ENCODE results near the gene SLC26A1.
"Not testable (repeated sequence)": the region's sequence is repeated elsewhere in the genome, so short reads cannot be mapped to it uniquely, and the experiment has no call there.

Gene SLC26A1

DNA sequence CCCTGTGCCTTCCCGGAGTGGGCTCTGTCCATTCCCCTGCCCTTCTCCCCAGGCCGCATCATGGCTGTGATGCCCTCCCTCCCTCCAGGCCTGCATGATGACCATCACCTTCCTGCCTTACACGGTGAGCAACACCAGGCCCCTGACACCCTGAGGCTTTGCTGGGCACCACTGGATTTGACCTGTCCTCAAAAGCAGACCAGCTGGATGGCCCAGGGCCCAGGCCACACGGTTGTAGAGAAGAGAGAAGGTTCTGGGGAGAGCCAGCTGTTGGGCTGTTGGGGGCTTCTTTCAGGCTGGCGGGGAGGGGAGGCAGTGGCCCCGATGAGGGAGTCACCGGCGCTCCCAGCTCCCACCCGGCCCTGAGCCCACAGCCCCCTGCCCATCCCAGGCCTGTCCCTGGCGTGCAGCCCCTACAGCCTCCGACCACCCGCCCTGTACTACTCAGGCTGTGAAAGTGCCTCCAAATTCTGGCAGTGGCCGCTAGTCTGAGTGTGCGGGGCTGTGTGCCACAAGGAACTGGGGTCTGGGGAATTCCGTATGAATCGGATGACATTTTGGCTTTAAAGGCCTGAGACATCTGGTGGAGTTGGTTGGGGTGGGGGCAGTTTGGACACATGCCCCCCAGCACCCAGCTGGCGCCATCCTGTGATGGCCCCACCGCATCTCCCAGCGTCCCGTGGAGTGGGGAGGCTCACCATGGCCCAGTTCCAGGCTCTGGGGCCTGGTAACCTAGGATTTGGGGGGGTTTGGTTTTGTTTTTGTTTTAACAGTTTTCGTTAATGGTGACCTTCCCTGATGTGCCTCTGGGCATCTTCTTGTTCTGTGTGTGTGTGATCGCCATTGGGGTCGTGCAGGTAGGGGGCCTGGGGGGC lies 41.4 kb downstream of the SLC26A1 start:
- FAIRE-seq, result no peak

- no peak for FAIRE-seq
These were observed 42.0 kb downstream of the SLC26A1 start for GRCh38 chr4:951186-951585.

DNA sequence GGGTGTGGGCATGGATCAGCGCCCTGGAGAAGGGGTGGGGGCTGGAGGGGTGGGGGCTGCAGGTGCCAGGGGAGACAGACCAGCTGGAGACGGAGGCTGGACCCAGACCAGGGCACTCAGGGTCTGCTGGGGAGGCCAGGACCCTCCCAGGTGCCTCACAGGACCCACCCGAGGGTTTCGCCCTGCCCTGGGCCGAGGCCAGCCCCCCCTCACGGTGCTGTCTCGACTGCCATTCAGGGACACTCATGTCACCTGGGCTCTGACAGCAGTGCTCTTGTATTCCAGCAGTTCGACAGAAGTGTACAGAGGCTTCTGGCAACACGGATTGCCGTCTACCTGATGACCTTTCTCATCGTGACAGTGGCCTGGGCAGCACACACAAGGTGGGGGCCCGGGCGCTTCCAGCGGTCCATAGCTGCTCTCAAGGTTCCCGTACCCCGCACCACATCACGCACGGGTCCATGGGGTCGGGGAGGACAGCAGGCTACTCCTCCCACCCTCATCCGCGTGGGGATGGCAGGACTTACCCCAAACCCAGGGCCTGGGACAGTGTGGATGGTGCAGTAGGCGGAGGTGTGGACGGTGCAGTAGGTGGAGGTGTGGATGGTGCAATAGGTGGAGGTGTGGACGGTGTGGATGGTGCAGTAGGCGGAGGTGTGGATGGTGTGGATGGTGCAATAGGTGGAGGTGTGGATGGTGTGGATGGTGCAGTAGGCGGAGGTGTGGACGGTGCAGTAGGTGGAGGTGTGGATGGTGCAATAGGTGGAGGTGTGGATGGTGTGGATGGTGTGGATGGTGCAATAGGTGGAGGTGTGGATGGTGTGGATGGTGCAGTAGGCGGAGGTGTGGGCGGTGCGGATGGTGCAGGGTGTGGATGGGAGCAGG lies 42.8 kb downstream of the SLC26A1 start:
- no peak for FAIRE-seq

DNA sequence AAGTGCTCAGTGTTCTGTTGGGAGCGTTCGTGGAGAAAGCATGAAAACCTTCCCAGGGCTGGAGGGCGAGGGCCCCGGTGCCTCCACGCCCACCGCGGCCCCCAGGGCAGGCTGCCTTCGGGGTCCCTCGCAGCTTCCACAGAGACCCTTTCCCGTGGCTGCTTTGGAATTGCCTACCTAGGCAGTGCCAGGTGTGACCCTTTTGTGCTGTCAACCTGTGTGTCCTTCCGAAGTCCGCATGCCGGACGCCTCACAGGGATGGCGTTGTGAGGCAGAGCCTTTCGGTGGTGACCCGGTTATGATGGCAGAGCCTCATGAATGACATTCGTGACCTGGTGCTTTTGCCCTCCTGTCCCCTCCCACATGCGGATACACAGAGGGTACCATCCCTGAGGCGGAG lies 43.5 kb downstream of the SLC26A1 start:
- FAIRE-seq, result no peak

- FAIRE-seq, result no peak
These were observed 44.3 kb downstream of the SLC26A1 start for GRCh38 chr4:948936-949300.

DNA sequence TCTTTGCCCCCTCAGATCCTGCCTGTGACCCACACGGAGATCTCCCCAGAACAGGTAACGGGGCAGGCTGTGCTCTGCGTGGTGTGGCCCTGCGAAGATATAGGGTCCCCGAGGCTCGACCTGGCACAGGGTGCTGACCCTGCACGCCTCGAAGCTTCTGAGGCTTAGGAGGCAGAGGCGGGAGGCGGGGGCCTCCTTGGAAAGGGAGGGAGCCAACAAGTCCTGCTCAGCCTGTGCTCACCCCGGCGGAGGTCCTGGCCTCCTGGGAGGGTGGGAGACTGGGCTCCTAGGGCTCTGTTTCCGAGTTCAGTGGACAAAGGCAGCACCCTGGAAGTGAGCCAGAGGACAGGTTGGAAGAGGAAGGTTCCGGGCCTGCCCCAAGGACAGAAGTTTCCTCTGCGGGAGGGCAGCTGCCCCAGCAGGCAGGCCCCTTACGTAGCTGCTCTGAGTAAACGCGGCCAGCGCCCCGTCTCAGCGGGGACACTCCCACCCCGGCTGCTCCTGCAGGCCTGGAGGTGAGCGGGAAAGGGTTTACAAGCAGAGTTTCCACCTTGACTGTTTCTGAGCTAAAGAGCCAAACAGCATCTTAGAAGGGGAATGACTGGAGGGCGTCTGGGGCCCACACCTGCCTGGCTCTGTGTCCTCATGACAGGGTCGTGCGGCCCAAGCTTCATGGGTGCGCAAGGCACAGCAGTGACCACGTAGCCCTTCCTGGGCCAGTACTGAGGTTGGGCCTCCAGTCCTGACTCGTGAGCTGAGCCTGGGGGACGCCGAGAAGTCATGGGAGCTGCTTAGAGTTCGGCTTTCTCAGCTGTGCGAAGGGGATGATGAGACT lies 44.9 kb downstream of the SLC26A1 start:
- no peak for FAIRE-seq

DNA sequence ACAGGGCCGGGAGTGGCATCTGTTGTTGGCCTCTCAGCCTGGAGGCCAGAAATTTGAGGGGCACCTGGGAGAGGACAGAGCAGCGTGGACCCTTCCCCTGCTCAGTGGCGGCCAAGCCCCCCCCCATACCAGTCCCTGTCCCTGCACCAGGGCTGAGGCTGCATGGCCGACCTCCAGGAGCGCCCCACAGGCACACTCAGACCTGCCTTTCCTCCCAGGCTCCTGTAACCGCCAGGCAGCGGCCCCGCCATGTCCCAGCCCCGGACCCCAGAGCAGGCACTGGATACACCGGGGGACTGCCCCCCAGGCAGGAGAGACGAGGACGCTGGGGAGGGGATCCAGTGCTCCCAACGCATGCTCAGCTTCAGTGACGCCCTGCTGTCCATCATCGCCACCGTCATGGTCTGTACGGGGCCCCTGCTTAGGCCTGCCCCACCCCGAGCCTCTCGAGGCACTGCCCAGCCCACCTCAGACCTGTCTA lies 45.7 kb downstream of the SLC26A1 start:
- no peak for FAIRE-seq

GRCh38 chr4:946517-947471 lies 46.4 kb downstream of the SLC26A1 start:
- FAIRE-seq, result no peak

- no peak for FAIRE-seq
These were observed 47.1 kb downstream of the SLC26A1 start for GRCh38 chr4:946103-946450.

DNA sequence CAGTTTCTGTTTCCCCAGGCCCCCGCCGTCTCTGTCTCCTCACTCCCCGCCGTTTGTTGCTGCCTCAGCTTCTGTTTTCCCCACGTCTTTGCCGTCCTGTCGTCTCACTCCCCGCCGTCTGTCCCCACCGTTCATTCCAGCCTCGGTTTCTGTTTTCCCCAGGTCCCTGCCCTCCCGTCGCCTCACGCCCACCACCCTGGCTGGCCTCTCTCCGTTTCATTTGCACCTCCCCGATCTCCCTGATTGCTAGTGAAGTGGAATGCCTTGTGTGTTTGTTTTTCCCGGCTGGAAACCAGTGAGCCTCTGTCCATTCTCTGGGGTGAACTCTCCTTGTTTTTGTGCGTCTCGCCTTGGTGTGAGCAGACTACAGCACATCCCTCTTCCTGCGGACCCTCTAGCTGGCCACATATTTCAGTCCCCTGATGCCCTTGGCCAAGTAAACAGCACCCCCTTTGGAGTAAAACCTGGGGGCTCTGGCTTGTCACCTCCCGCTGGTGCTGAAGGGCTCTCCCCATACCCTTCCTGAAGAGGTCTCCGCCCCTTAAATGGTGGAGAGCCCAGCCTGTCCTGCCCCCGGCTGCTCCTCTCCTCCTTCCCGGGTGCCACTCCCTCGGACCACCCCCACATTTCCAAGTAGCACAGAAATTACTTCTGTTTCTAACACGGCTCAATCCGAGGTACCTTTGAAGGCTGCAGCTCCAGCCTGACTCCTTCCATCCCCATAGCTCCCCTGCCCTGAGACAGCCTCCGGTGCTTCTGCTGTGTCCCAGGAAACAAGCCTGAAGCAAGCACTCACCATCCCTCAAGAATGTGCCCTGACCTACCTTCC lies 47.7 kb downstream of the SLC26A1 start:
- no peak for FAIRE-seq

GRCh38 chr4:939508-939907 lies 53.7 kb downstream of the SLC26A1 start:
- FAIRE-seq, result not testable (repeated sequence)

Measured in A204.1 (cell line).